HT-29 (cell line): Measurements from ENCODE around the gene PTPN11. TPM values are rescaled to one million over a fixed set of nuclear protein-coding genes. Genes with fewer than 3 reads are reported as not detected.
"Not testable (repeated sequence)": the region's sequence is repeated elsewhere in the genome, so short reads cannot be mapped to it uniquely, and the experiment has no call there.

Experiments
- DNase-seq: peaks from one replicate; pipeline ENCODE4 v3.0.0-alpha.2; 2015; ENCODE audit warnings: low spot score
- total RNA-seq: library from RNA; depleted of rRNA; stranded (reverse); fragments of >200 nt; shearing (Covaris generic); gene quantifications from 2 replicates; pipeline ENCODE4 v1.2.3, GENCODE V29; 2014

Gene PTPN11
- total RNA-seq, 1 experiment from 2014 or later = 48.8 TPM

- DNase-seq = no peak
Observed at GRCh38 chr12:112514926-112515642, 96.3 kb downstream of the PTPN11 start.

- DNase-seq = no peak
Observed at GRCh38 chr12:112515868-112516267, 97.1 kb downstream of the PTPN11 start.

- no peak for DNase-seq
Observed at GRCh38 chr12:112517730-112518364, 99.1 kb downstream of the PTPN11 start.

- no peak for DNase-seq
Observed at GRCh38 chr12:112518365-112518735, 99.6 kb downstream of the PTPN11 start.

- not testable (repeated sequence) for DNase-seq
Observed at GRCh38 chr12:112519841-112520340, 101.1 kb downstream of the PTPN11 start.

- DNase-seq = no peak
Observed at GRCh38 chr12:112523856-112524255, 105.1 kb downstream of the PTPN11 start.

- DNase-seq = no peak
Observed at GRCh38 chr12:112524269-112524668, 105.5 kb downstream of the PTPN11 start.

- peak; percentile 52 for DNase-seq
Observed at GRCh38 chr12:112524676-112525425, 106.1 kb downstream of the PTPN11 start.

GRCh38 chr12:112525426-112525809 lies 106.7 kb downstream of the PTPN11 start:
- DNase-seq = no peak

GRCh38 chr12:112527082-112527481 lies 108.3 kb downstream of the PTPN11 start:
- no peak for DNase-seq

GRCh38 chr12:112527501-112527900 lies 108.8 kb downstream of the PTPN11 start:
- DNase-seq = no peak

- no peak for DNase-seq
Observed at GRCh38 chr12:112528521-112528920, 109.8 kb downstream of the PTPN11 start.

- no peak for DNase-seq
Observed at GRCh38 chr12:112530941-112531340, 112.2 kb downstream of the PTPN11 start.

- DNase-seq = no peak
Observed at GRCh38 chr12:112532106-112532505, 113.4 kb downstream of the PTPN11 start.

- DNase-seq = no peak
Observed at GRCh38 chr12:112533528-112533927, 114.8 kb downstream of the PTPN11 start.

GRCh38 chr12:112535017-112535416 lies 116.3 kb downstream of the PTPN11 start:
- no peak for DNase-seq

GRCh38 chr12:112535637-112536366 lies 117.1 kb downstream of the PTPN11 start:
- no peak for DNase-seq

GRCh38 chr12:112536367-112536730 lies 117.6 kb downstream of the PTPN11 start:
- DNase-seq = no peak

GRCh38 chr12:112537710-112538396 lies 119.1 kb downstream of the PTPN11 start:
- no peak for DNase-seq

- no peak for DNase-seq
Observed at GRCh38 chr12:112538740-112539139, 120.0 kb downstream of the PTPN11 start.

GRCh38 chr12:112539221-112539620 lies 120.5 kb downstream of the PTPN11 start:
- no peak for DNase-seq
